ENCODE data around the gene TADA3.

DNA sequence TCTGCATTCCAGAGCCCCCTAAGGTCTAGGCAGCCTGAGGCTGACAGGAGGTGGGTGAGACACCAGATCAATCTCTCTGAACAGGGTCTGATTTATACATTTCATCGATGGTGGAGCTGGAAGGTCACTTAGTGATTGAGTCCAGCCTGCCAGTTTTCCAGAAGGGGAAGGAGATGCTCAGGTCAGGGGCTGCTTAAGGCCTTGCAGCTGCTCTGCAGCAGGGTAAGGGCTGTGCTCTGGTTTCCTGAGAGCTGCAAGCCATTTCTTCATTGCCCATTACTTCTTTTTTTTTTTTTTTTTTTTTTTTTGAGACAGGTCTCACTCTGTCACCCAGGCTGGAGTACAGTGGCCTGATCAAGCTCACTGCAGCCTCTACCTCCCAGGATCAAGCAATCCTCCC lies 10.7 kb downstream of the TADA3 start:
- no peak for TF ChIP-seq YY1 (IDR thresholded peaks at IDR 0.05; ENCODE audit: insufficient read depth, insufficient read length)
- TF ChIP-seq SUZ12 (IDR thresholded peaks at IDR 0.05; ENCODE audit: extremely low read depth, insufficient read depth, insufficient read length), result no peak
- no peak for TF ChIP-seq ZNF274 (IDR thresholded peaks at IDR 0.05; ENCODE audit: low read depth, low read length)
